Astrocyte (in vitro differentiated cells and primary cell): ENCODE data around the gene NEK2. TPM values are rescaled to one million over a fixed set of nuclear protein-coding genes. Genes with fewer than 3 reads are reported as not detected.

Source experiments
- DNase-seq: peaks from one replicate; pipeline ENCODE4 v3.0.0-alpha.2; 2010; ENCODE audit warnings: low read depth
- FAIRE-seq: peaks from 2 replicates; lab custom pipeline; 2011; peaks lifted over from hg19 to GRCh38; lab: Jason Lieb, UNC
- H2AFZ ChIP-seq: 2 replicates; pipeline ENCODE4 v1.6.0; 2012; ENCODE audit warnings: low read depth, low read length, inconsistent platforms
- H3K27ac ChIP-seq: 2 replicates; pipeline ENCODE4 v1.5.1; 2011; ENCODE audit warnings: low read depth, low read length, inconsistent platforms
- H3K27me3 ChIP-seq: 2 replicates; pipeline ENCODE4 v1.6.0; 2011; ENCODE audit warnings: low read length, inconsistent platforms; ENCODE audit not compliant: insufficient read depth
- H3K36me3 ChIP-seq: 2 replicates; pipeline ENCODE4 v1.5.1; 2011; ENCODE audit warnings: low read length, inconsistent platforms; ENCODE audit not compliant: insufficient read depth
- H3K4me1 ChIP-seq: 2 replicates; pipeline ENCODE4 v1.5.1; 2011; ENCODE audit warnings: low read length, inconsistent platforms; ENCODE audit not compliant: insufficient read depth
- H3K4me2 ChIP-seq: 2 replicates; pipeline ENCODE4 v1.6.0; 2012; ENCODE audit warnings: low read length, inconsistent platforms
- H3K4me3 ChIP-seq: 2 replicates; pipeline ENCODE4 v1.5.1; 2011; ENCODE audit warnings: low read depth, mild to moderate bottlenecking, low read length, inconsistent platforms; ENCODE audit not compliant: insufficient read depth
- H3K79me2 ChIP-seq: 2 replicates; pipeline ENCODE4 v1.6.0; 2012; ENCODE audit warnings: mild to moderate bottlenecking, low read length, inconsistent platforms; ENCODE audit not compliant: insufficient read depth
- H3K9ac ChIP-seq: 2 replicates; pipeline ENCODE4 v1.6.0; 2012; ENCODE audit warnings: mild to moderate bottlenecking, low read length, inconsistent platforms
- H3K9me3 ChIP-seq: 2 replicates; pipeline ENCODE4 v1.5.1; 2012; ENCODE audit warnings: low read depth, mild to moderate bottlenecking, low read length, inconsistent platforms; ENCODE audit not compliant: insufficient read depth
- H4K20me1 ChIP-seq: 2 replicates; pipeline ENCODE4 v1.6.0; 2012; ENCODE audit warnings: low read length, inconsistent platforms; ENCODE audit not compliant: insufficient read depth
- H3K27ac Mint-ChIP-seq: one replicate; pipeline ENCODE4 v1.8.0; 2021; ENCODE audit warnings: mild to moderate bottlenecking, mixed read lengths; ENCODE audit not compliant: unreplicated experiment
- H3K27me3 Mint-ChIP-seq: one replicate; pipeline ENCODE4 v1.8.0; 2021; ENCODE audit warnings: low read depth, mixed read lengths; ENCODE audit not compliant: unreplicated experiment
- H3K36me3 Mint-ChIP-seq: one replicate; pipeline ENCODE4 v1.8.0; 2021; ENCODE audit warnings: low read depth, mixed read lengths; ENCODE audit not compliant: unreplicated experiment
- H3K4me1 Mint-ChIP-seq: one replicate; pipeline ENCODE4 v1.8.0; 2021; ENCODE audit warnings: low read depth, mixed read lengths; ENCODE audit not compliant: unreplicated experiment
- H3K4me3 Mint-ChIP-seq: one replicate; pipeline ENCODE4 v1.8.0; 2021; ENCODE audit warnings: mild to moderate bottlenecking, moderate library complexity, mixed read lengths; ENCODE audit not compliant: unreplicated experiment
- H3K9me3 Mint-ChIP-seq: one replicate; pipeline ENCODE4 v1.8.0; 2021; ENCODE audit warnings: mild to moderate bottlenecking, mixed read lengths; ENCODE audit not compliant: unreplicated experiment
- EZH2 ChIP-seq: IDR thresholded peaks from 2 replicates; pipeline ENCODE4 v1.6.1; 2012; ENCODE audit warnings: mild to moderate bottlenecking, low read length, inconsistent platforms; ENCODE audit not compliant: insufficient read depth
- total RNA-seq: library from RNA; stranded (reverse); gene quantifications from 2 replicates; pipeline ENCODE4 v1.2.1, GENCODE V29; 2021
- TF ChIP-seq, protein P1 (sequence below): IDR thresholded peaks from 2 replicates; pipeline ENCODE4 v1.5.1; 2011; ENCODE audit warnings: low read depth, mild to moderate bottlenecking, inconsistent platforms, low read length, moderate library complexity; ENCODE audit not compliant: insufficient read depth

NEK2 gene
- total RNA-seq, 1 donor from 2014 or later: 1.6 TPM

DNA sequence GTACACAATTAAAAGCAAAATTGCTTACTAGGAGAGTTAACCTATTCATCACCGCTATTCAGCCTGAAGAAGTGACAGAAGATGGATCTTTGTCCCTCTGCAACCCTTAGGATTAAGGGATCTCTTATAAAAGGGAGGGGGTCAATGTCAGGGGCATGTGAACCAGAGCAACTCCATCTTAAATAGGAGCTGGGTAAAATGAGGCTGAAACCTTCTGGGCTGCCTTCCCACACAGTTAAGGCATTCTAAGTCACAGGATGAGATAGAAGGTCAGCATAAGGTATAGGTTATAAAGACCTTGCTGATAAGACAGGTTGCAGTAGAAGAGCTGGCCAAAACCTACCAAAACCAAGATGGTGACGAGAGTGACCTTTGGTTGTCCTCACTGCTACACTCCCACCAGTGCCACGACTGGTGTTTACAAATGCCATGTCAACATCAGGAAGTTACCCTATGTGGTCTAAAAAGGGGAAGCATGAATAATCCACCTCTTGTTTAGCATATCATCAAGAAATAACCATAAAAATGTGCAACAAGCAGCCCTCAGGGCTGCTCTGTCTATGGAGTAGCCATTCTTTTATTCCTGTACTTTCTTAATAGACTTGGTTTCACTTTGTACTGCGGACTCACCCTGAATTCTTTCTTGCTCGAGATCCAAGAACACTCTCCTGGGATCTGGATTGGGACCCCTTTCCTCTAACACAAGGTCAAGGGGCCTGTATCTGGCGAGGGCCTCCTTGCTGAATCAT lies 35.3 kb upstream of the NEK2 start:
- H3K4me3 ChIP-seq: no peak overlapping the region
- FAIRE-seq (no peak), DNase-seq (no peak)
- no peaks in the 10 kb centered on the region for H4K20me1 ChIP-seq
- Mint-ChIP-seq H3K27me3 (no peaks in the 10 kb centered on the region), H3K9me3 (peaks cover 4% of the 10 kb centered on the region), H3K27ac (no peak overlapping the region), H3K36me3 (no peaks in the 10 kb centered on the region), H3K4me1 (no peaks in the 10 kb centered on the region), H3K4me3 (no peak overlapping the region)
- H3K9ac ChIP-seq: no peak overlapping the region
- TF ChIP-seq, protein P1, sequence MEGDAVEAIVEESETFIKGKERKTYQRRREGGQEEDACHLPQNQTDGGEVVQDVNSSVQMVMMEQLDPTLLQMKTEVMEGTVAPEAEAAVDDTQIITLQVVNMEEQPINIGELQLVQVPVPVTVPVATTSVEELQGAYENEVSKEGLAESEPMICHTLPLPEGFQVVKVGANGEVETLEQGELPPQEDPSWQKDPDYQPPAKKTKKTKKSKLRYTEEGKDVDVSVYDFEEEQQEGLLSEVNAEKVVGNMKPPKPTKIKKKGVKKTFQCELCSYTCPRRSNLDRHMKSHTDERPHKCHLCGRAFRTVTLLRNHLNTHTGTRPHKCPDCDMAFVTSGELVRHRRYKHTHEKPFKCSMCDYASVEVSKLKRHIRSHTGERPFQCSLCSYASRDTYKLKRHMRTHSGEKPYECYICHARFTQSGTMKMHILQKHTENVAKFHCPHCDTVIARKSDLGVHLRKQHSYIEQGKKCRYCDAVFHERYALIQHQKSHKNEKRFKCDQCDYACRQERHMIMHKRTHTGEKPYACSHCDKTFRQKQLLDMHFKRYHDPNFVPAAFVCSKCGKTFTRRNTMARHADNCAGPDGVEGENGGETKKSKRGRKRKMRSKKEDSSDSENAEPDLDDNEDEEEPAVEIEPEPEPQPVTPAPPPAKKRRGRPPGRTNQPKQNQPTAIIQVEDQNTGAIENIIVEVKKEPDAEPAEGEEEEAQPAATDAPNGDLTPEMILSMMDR: no peak
- no peak for TF ChIP-seq EZH2
- H3K36me3 ChIP-seq: no peaks in the 10 kb centered on the region
- no peak overlapping the region for H3K27ac ChIP-seq
- H3K9me3 ChIP-seq: no peaks in the 10 kb centered on the region
- H3K79me2 ChIP-seq: no peaks in the 10 kb centered on the region
- no peak overlapping the region for H3K4me2 ChIP-seq
- H2AFZ ChIP-seq: no peak overlapping the region
- no peaks in the 10 kb centered on the region for H3K4me1 ChIP-seq
- H3K27me3 ChIP-seq: no peaks in the 10 kb centered on the region

DNA sequence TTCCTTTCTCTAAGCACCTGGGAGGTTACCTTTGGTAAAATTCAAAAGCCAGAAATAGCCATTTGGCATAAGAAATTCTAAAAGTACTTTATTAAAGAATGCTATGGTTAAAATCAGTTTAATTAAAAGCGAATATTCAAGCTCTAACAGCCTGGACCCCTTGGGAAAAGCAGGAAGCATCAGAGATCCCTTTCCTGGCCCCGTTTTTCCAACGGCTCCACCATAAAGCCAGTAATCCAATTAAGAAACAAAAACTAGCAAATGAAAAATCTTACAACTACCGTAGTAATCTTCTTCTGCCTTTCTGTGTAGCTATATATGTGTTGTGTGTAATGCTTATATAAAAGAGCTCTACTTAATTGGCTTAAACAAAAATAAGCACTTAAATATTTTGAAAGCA lies 33.5 kb upstream of the NEK2 start:
- FAIRE-seq (no peak), DNase-seq (no peak)
- Mint-ChIP-seq H3K27me3 (peaks cover 4% of the 10 kb centered on the region), H3K9me3 (peaks cover 4% of the 10 kb centered on the region), H3K36me3 (no peaks in the 10 kb centered on the region), H3K4me3 (no peak overlapping the region), H3K27ac (no peak overlapping the region), H3K4me1 (no peaks in the 10 kb centered on the region)
- Histone ChIP-seq H2AFZ (no peak overlapping the region), H3K36me3 (no peaks in the 10 kb centered on the region), H3K4me1 (no peaks in the 10 kb centered on the region), H3K27ac (no peak overlapping the region), H3K4me2 (no peak overlapping the region), H3K9ac (no peak overlapping the region), H3K79me2 (no peaks in the 10 kb centered on the region), H3K9me3 (no peaks in the 10 kb centered on the region), H3K4me3 (no peak overlapping the region), H3K27me3 (peaks cover 1% of the 10 kb centered on the region), H4K20me1 (no peaks in the 10 kb centered on the region)
- TF ChIP-seq, protein P1: no peak
- no peak for TF ChIP-seq EZH2

DNA sequence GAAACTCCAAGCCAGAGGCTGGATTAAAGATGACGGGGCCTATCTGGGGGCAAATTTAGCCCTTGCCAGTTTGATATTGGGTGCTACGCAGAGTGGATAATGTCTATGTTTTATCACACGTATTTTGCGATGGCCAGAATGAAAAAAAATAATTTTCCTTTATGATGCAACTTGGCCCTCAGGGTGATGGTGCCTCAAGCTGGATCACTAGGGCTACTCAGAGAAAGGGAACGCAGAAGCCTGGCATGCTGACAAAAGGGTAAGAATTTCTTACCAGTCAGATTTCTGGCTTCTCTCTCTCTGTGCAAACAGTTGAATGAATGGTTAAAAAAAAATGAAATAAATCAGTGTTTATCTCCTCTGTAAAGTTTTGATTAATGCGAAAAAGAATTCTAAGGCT lies 32.6 kb upstream of the NEK2 start:
- FAIRE-seq (no peak), DNase-seq (no peak)
- Histone ChIP-seq H3K4me2 (no peak overlapping the region), H3K9ac (no peak overlapping the region), H3K27ac (no peak overlapping the region), H4K20me1 (no peaks in the 10 kb centered on the region), H3K9me3 (no peaks in the 10 kb centered on the region), H2AFZ (no peak overlapping the region), H3K79me2 (no peaks in the 10 kb centered on the region), H3K36me3 (no peaks in the 10 kb centered on the region), H3K4me3 (no peak overlapping the region), H3K27me3 (peaks cover 2% of the 10 kb centered on the region), H3K4me1 (no peaks in the 10 kb centered on the region)
- H3K36me3 Mint-ChIP-seq: no peaks in the 10 kb centered on the region
- no peak overlapping the region for H3K27ac Mint-ChIP-seq
- H3K4me1 Mint-ChIP-seq: no peaks in the 10 kb centered on the region
- H3K9me3 Mint-ChIP-seq: peaks cover 4% of the 10 kb centered on the region
- no peak for TF ChIP-seq EZH2
- TF ChIP-seq, protein P1: no peak
- no peak overlapping the region for H3K4me3 Mint-ChIP-seq
- peaks cover 6% of the 10 kb centered on the region for H3K27me3 Mint-ChIP-seq
